ENCODE data around the gene GPR17. TPM values are rescaled to one million over a fixed set of nuclear protein-coding genes. Genes with fewer than 3 reads are reported as not detected.

The GPR17 gene
- total and polyA plus RNA-seq, 11 donors = 0.10 to 8.0 (median 0.26) TPM; not detected in 3

GRCh38 chr2:127649100-127649611 lies 3.2 kb downstream of the GPR17 start:
- Histone ChIP-seq H3K4me3 (no peak overlapping the region), H3K9me3 (no peaks in the 10 kb centered on the region), H3K4me1 (peaks cover 29 to 91% (median 78%) of the 10 kb centered on the region in 12 donors), H3K36me3 (peaks cover 0 to 52% (median 32%) of the 10 kb centered on the region in 9 donors), H3K27ac (peak overlapping the region; percentile 50 to 98 (median 84)), H3K27me3 (no peaks in the 10 kb centered on the region)
- intact Hi-C loops (cut with DNase I) = loop anchor here in 6 of 10 donors (2.0 to 10.0 kb wide), 5 partner anchors 28 to 57 kb away; no protein-coding TSS in a partner anchor
- TF ChIP-seq CTCF (IDR thresholded peaks at IDR 0.05) = no peak
- peak in 1 of 2 donors; percentile 15 for TF ChIP-seq POLR2A (IDR thresholded peaks at IDR 0.05)
- ATAC-seq (peak in 3 of 4 donors; percentile 8 to 27 (median 18)), DNase-seq (peak; percentile 49 to 84 (median 74))
- WGBS, 4 donors = 43 to 62% (median 58%) methylated on average over 5 to 12 of the region's 12 CpGs

- Histone ChIP-seq H3K9me3 (no peaks in the 10 kb centered on the region), H3K4me3 (no peak overlapping the region), H3K27me3 (no peaks in the 10 kb centered on the region), H3K36me3 (peaks cover 0 to 54% (median 36%) of the 10 kb centered on the region in 9 donors), H3K4me1 (peaks cover 29 to 91% (median 80%) of the 10 kb centered on the region in 12 donors), H3K27ac (peak overlapping the region; percentile 50 to 98 (median 84))
- DNase-seq (peak; percentile 84 to 93 (median 85)), ATAC-seq (peak; percentile 8 to 38 (median 18))
- 5 to 10% (median 10%) methylated on average over 5 to 7 of the region's 7 CpGs for WGBS, 4 donors
- intact Hi-C loops (cut with DNase I) = loop anchor here in 8 of 10 donors (2.0 to 10.0 kb wide), 8 partner anchors 25 to 57 kb away; partner anchors contain the start of genes LIMS2 (in 1 of the 8) and SFT2D3 (in 1 of the 8)
- TF ChIP-seq POLR2A (IDR thresholded peaks at IDR 0.05) = no peak
- peak; percentile 73 to 93 (median 88) for TF ChIP-seq CTCF (IDR thresholded peaks at IDR 0.05)
Measured at GRCh38 chr2:127649684-127650040, 3.7 kb downstream of the GPR17 start.

GRCh38 chr2:127650041-127650784 lies 4.3 kb downstream of the GPR17 start:
- intact Hi-C loops (cut with DNase I) = loop anchor here in 2 of 10 donors (2.0 to 5.0 kb wide), 3 partner anchors 25 to 52 kb away; partner anchors contain the start of genes LIMS2 (in 1 of the 2) and SFT2D3 (in 1 of the 2)
- ATAC-seq (no peak), DNase-seq (peak in 3 of 5 donors; percentile 30 to 62 (median 38))
- H3K4me3 ChIP-seq = no peak overlapping the region
- WGBS, 4 donors = 59 to 74% (median 64%) methylated on average over 14 to 17 of the region's 17 CpGs
- H3K9me3 ChIP-seq = no peaks in the 10 kb centered on the region
- peaks cover 0 to 52% (median 36%) of the 10 kb centered on the region in 9 donors for H3K36me3 ChIP-seq
- no peaks in the 10 kb centered on the region for H3K27me3 ChIP-seq
- peak in 2 of 12 donors; percentile 12 to 18 for TF ChIP-seq CTCF (IDR thresholded peaks at IDR 0.05)
- TF ChIP-seq POLR2A (IDR thresholded peaks at IDR 0.05) = no peak
- peak overlapping the region; percentile 50 to 98 (median 84) for H3K27ac ChIP-seq
- H3K4me1 ChIP-seq = peaks cover 32 to 95% (median 86%) of the 10 kb centered on the region in 12 donors

Measured in heart left ventricle (tissue), 16 donors.